ENCODE measurements around the gene RBM8A. TPM values are rescaled to one million over a fixed set of nuclear protein-coding genes. Genes with fewer than 3 reads are reported as not detected.
"Not testable (repeated sequence)": the region's sequence is repeated elsewhere in the genome, so short reads cannot be mapped to it uniquely, and the experiment has no call there.

RBM8A gene
- polyA plus RNA-seq, 1 donor from 2014 or later: 183 TPM

- Mint-ChIP-seq H3K4me1 (peaks cover 7 to 9% (median 9%) of the 10 kb centered on the region in 3 donors), H3K27ac (no peak overlapping the region), H3K36me3 (no peaks in the 10 kb centered on the region), H3K27me3 (no peaks in the 10 kb centered on the region), H3K4me3 (no peak overlapping the region), H3K9me3 (no peaks in the 10 kb centered on the region)
These were observed 17.2 kb upstream of the RBM8A start for GRCh38 chr1:145944532-145944931.

- peaks cover 0 to 5% (median 1%) of the 10 kb centered on the region in 3 donors for H3K4me1 Mint-ChIP-seq
- H3K9me3 Mint-ChIP-seq: no peaks in the 10 kb centered on the region
- no peaks in the 10 kb centered on the region for H3K36me3 Mint-ChIP-seq
- no peaks in the 10 kb centered on the region for H3K27me3 Mint-ChIP-seq
- no peak overlapping the region for H3K4me3 Mint-ChIP-seq
- no peak overlapping the region for H3K27ac Mint-ChIP-seq
These were observed 15.6 kb upstream of the RBM8A start for GRCh38 chr1:145942871-145943270.

- Mint-ChIP-seq H3K4me1 (peaks cover 0 to 5% (median 1%) of the 10 kb centered on the region in 3 donors), H3K4me3 (no peak overlapping the region), H3K27ac (peak overlapping the region in 1 of 3 donors; percentile 77), H3K9me3 (no peaks in the 10 kb centered on the region), H3K27me3 (no peaks in the 10 kb centered on the region), H3K36me3 (peaks cover 3% of the 10 kb centered on the region)
These were observed 15.1 kb upstream of the RBM8A start for GRCh38 chr1:145942405-145942804.

GRCh38 chr1:145937436-145937835 lies 10.2 kb upstream of the RBM8A start:
- Mint-ChIP-seq H3K4me3 (no peak overlapping the region), H3K27me3 (no peaks in the 10 kb centered on the region), H3K27ac (no peak overlapping the region), H3K4me1 (peaks cover 10 to 13% (median 11%) of the 10 kb centered on the region in 3 donors), H3K9me3 (no peaks in the 10 kb centered on the region), H3K36me3 (peaks cover 3% of the 10 kb centered on the region)

GRCh38 chr1:145936247-145936646 lies 9.0 kb upstream of the RBM8A start:
- Mint-ChIP-seq H3K36me3 (peaks cover 3% of the 10 kb centered on the region), H3K4me3 (no peak overlapping the region), H3K27me3 (no peaks in the 10 kb centered on the region), H3K4me1 (peaks cover 13 to 19% (median 18%) of the 10 kb centered on the region in 3 donors), H3K27ac (no peak overlapping the region), H3K9me3 (no peaks in the 10 kb centered on the region)

GRCh38 chr1:145935708-145936107 lies 8.4 kb upstream of the RBM8A start:
- no peaks in the 10 kb centered on the region for H3K9me3 Mint-ChIP-seq
- no peak overlapping the region for H3K4me3 Mint-ChIP-seq
- H3K27me3 Mint-ChIP-seq: no peaks in the 10 kb centered on the region
- H3K4me1 Mint-ChIP-seq: peaks cover 13 to 21% (median 21%) of the 10 kb centered on the region in 3 donors
- peaks cover 3% of the 10 kb centered on the region for H3K36me3 Mint-ChIP-seq
- no peak overlapping the region for H3K27ac Mint-ChIP-seq

GRCh38 chr1:145932522-145933009 lies 5.3 kb upstream of the RBM8A start:
- H3K36me3 Mint-ChIP-seq, H3K9me3 Mint-ChIP-seq, H3K27me3 Mint-ChIP-seq: not testable (repeated sequence)
- Mint-ChIP-seq H3K4me3 (peak overlapping the region; percentile 55 to 85 (median 64)), H3K27ac (peak overlapping the region; percentile 61 to 88 (median 77)), H3K4me1 (peaks cover 13 to 25% (median 24%) of the 10 kb centered on the region in 3 donors)

GRCh38 chr1:145927916-145928643 lies 796 bp upstream of the RBM8A start:
- H3K27ac Mint-ChIP-seq: peak overlapping the region in 2 of 3 donors; percentile 76 to 80
- H3K9me3 Mint-ChIP-seq: peaks cover 0 to 1% (median 0%) of the 10 kb centered on the region in 3 donors
- peaks cover 1% of the 10 kb centered on the region for H3K36me3 Mint-ChIP-seq
- peaks cover 10 to 24% (median 18%) of the 10 kb centered on the region in 3 donors for H3K4me1 Mint-ChIP-seq
- no peaks in the 10 kb centered on the region for H3K27me3 Mint-ChIP-seq
- peak overlapping the region in 2 of 4 donors; percentile 46 to 77 for H3K4me3 Mint-ChIP-seq

GRCh38 chr1:145926686-145927062 lies 610 bp downstream of the RBM8A start:
- no peaks in the 10 kb centered on the region for H3K27me3 Mint-ChIP-seq
- peaks cover 1% of the 10 kb centered on the region for H3K36me3 Mint-ChIP-seq
- H3K27ac Mint-ChIP-seq: no peak overlapping the region
- H3K4me3 Mint-ChIP-seq: no peak overlapping the region
- H3K4me1 Mint-ChIP-seq: peaks cover 0 to 12% (median 7%) of the 10 kb centered on the region in 3 donors
- H3K9me3 Mint-ChIP-seq: peaks cover 0 to 1% (median 0%) of the 10 kb centered on the region in 3 donors

- peaks cover 3% of the 10 kb centered on the region for H3K36me3 Mint-ChIP-seq
- peaks cover 10 to 14% (median 11%) of the 10 kb centered on the region in 3 donors for H3K4me1 Mint-ChIP-seq
- H3K27me3 Mint-ChIP-seq: no peaks in the 10 kb centered on the region
- no peak overlapping the region for H3K4me3 Mint-ChIP-seq
- no peaks in the 10 kb centered on the region for H3K9me3 Mint-ChIP-seq
- H3K27ac Mint-ChIP-seq: no peak overlapping the region
These were observed 5.0 kb downstream of the RBM8A start for GRCh38 chr1:145922266-145922665.

GRCh38 chr1:145920297-145920696 lies 7.0 kb downstream of the RBM8A start:
- Mint-ChIP-seq H3K4me3 (peak overlapping the region in 3 of 4 donors; percentile 78 to 96 (median 91)), H3K4me1 (peaks cover 11 to 22% (median 14%) of the 10 kb centered on the region in 3 donors), H3K27ac (peak overlapping the region in 2 of 3 donors; percentile 83 to 90)
- not testable (repeated sequence) for H3K27me3 Mint-ChIP-seq, H3K36me3 Mint-ChIP-seq, H3K9me3 Mint-ChIP-seq

- Mint-ChIP-seq H3K27me3 (no peaks in the 10 kb centered on the region), H3K27ac (peak overlapping the region; percentile 90 to 95 (median 94)), H3K4me1 (peaks cover 11 to 25% (median 14%) of the 10 kb centered on the region in 3 donors), H3K36me3 (peaks cover 2% of the 10 kb centered on the region), H3K9me3 (no peaks in the 10 kb centered on the region), H3K4me3 (peak overlapping the region; percentile 91 to 100 (median 96))
These were observed 8.0 kb downstream of the RBM8A start for GRCh38 chr1:145918992-145919939.

- Mint-ChIP-seq H3K4me1 (peaks cover 11 to 25% (median 16%) of the 10 kb centered on the region in 3 donors), H3K9me3 (no peaks in the 10 kb centered on the region), H3K27me3 (no peaks in the 10 kb centered on the region), H3K27ac (peak within 1 kb of the TSS; percentile 90 to 95 (median 94)), H3K36me3 (peaks cover 2% of the 10 kb centered on the region), H3K4me3 (peak within 1 kb of the TSS; percentile 91 to 100 (median 96))
These were observed 8.9 kb downstream of the RBM8A start, which contains the start of gene PEX11B for GRCh38 chr1:145918144-145918991. TSS of gene PEX11B (minus strand) at chr1:145918717. CDS start at chr1:145918688, 29 bp downstream.

GRCh38 chr1:145917595-145917994 lies 9.7 kb downstream of the RBM8A start:
- peak overlapping the region; percentile 90 to 95 (median 94) for H3K27ac Mint-ChIP-seq
- peaks cover 2% of the 10 kb centered on the region for H3K36me3 Mint-ChIP-seq
- H3K27me3 Mint-ChIP-seq: no peaks in the 10 kb centered on the region
- H3K4me3 Mint-ChIP-seq: peak overlapping the region; percentile 91 to 100 (median 96)
- H3K9me3 Mint-ChIP-seq: no peaks in the 10 kb centered on the region
- H3K4me1 Mint-ChIP-seq: peaks cover 11 to 25% (median 18%) of the 10 kb centered on the region in 3 donors
